ENCODE data around the gene AHSG.

AHSG gene, protein sequence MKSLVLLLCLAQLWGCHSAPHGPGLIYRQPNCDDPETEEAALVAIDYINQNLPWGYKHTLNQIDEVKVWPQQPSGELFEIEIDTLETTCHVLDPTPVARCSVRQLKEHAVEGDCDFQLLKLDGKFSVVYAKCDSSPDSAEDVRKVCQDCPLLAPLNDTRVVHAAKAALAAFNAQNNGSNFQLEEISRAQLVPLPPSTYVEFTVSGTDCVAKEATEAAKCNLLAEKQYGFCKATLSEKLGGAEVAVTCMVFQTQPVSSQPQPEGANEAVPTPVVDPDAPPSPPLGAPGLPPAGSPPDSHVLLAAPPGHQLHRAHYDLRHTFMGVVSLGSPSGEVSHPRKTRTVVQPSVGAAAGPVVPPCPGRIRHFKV

DNA sequence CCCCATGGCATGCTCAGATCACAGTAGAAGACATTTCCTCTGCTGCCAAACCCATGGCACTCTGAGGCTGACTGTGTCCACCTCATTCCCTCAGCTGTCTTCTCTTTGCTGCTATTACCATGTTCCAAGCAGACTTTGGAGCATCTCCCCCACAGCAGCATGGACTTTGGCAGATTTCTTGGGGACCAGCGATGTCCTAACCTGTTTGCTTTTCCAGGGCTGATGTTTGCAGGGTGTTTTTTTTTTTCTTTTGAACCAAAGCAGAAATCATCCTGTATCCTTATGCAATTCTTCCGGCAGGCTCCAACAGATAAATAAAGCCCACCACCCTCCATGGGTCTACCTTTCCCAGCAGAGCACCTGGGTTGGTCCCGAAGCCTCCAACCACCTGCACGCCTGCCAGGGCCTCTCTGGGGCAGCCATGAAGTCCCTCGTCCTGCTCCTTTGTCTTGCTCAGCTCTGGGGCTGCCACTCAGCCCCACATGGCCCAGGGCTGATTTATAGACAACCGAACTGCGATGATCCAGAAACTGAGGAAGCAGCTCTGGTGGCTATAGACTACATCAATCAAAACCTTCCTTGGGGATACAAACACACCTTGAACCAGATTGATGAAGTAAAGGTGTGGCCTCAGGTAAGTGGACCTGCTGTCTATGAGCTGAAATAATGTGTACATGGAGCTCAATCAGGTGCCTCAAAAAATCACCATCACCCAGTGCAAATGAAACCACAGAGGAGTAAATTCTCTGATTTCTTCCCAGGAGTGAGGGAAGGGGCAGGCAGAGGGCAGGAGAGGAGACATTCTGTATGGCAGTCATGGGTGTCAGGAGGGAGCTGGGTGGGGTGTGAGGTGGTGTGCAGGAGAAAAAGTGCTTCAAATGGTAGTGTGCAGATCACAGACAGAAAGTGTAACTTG is at the start of gene AHSG:
Gene AHSG, plus strand, starts transcription at position 340 of the 916 bp plus-strand sequence. Its CDS starts 82 bp downstream, at position 422.
- ChIA-PET POLR2A (no interaction called here), CTCF (interaction anchor here (0.7 to 5.7 kb wide), 5 partner anchors 21 to 208 kb away, joined by 3 to 59 read pairs (median 4); no protein-coding TSS in a partner anchor)
- H3K4me3 ChIP-seq (ENCODE audit: low read depth, low read length): no peak within 1 kb of the TSS
- H3K9me3 ChIP-seq (ENCODE audit: control insufficient read depth, insufficient read depth, low read depth, low read length): no peaks in the 10 kb centered on the region
- no peaks in the 10 kb centered on the region for H3K36me3 ChIP-seq (ENCODE audit: control insufficient read depth in 2 of 2, insufficient read depth in 1 of 2, low read length in 2 of 2)
- TF ChIP-seq IKZF3 (tag by site-specific recombination; IDR thresholded peaks at IDR 0.05): no peak
- no peak within 1 kb of the TSS for H3K27ac ChIP-seq (ENCODE audit: extremely low read depth, low read depth, low read length)
- no peaks in the 10 kb centered on the region for H3K4me1 ChIP-seq (ENCODE audit: control insufficient read depth, insufficient read depth, low read length)

DNA sequence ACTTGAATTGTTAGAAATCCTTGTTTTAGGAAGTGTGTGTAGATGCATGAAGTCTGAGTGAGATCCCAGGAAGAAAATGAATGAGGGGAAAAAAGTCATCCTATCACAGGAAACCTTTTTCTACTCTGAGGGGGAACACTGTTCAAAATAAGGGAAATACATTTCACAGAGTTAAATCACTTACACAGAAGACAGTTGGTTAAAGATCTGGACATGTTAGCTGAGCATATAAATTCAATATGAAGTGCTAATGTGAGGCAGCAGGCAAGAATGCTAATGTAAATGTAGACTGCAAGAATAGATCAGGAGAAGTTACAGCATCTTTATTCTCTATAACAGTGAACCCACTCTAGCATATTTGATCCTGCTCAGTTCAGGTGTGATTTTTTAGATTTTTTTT is 48.3 kb upstream of the AHSG start:
- H3K9me3 ChIP-seq (ENCODE audit: control insufficient read depth, insufficient read depth, low read depth, low read length): no peaks in the 10 kb centered on the region
- TF ChIP-seq SCRT2 (tag by site-specific recombination; IDR thresholded peaks at IDR 0.05) (no peak), ZNF133 (tag by site-specific recombination; IDR thresholded peaks at IDR 0.05) (no peak), GLIS2 (tag by site-specific recombination; IDR thresholded peaks at IDR 0.05) (no peak), ZNF354C (tag by site-specific recombination; IDR thresholded peaks at IDR 0.05; ENCODE audit: borderline replicate concordance, low read depth) (no peak)
- TF ChIP-seq, protein P1, sequence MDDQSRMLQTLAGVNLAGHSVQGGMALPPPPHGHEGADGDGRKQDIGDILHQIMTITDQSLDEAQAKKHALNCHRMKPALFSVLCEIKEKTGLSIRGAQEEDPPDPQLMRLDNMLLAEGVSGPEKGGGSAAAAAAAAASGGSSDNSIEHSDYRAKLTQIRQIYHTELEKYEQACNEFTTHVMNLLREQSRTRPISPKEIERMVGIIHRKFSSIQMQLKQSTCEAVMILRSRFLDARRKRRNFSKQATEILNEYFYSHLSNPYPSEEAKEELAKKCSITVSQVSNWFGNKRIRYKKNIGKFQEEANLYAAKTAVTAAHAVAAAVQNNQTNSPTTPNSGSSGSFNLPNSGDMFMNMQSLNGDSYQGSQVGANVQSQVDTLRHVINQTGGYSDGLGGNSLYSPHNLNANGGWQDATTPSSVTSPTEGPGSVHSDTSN (CRISPR knock-in tag; IDR thresholded peaks at IDR 0.05): no peak
- H3K4me3 ChIP-seq (ENCODE audit: low read depth, low read length): no peak overlapping the region
- ChIA-PET CTCF (interaction anchor here (0.7 kb wide), 2 partner anchors 151 to 303 kb away, joined by 3 read pairs; no protein-coding TSS in a partner anchor), POLR2A (no interaction called here)
- no peaks in the 10 kb centered on the region for H3K4me1 ChIP-seq (ENCODE audit: control insufficient read depth, insufficient read depth, low read length)
- no peak overlapping the region for H3K27ac ChIP-seq (ENCODE audit: extremely low read depth, low read depth, low read length)
- peaks cover 0 to 23% of the 10 kb centered on the region in 2 experiments; a peak in 1 of 3 replicates for H3K36me3 ChIP-seq (ENCODE audit: control insufficient read depth in 2 of 2, insufficient read depth in 1 of 2, low read length in 2 of 2)

DNA sequence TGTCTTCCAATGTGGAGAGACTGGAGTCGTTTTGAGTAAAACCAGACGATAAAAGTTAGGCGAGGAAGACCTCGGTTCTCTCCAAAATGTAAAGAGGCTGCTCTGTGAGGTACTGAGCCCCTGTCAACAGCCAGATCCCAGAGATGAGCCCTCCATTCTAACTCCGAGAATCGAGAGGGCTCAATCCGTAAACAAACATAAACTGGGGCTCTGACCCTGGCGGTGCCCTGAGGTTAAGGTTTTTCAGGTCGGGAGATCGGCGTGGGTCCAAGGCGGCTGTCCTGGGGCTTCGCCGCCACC is 46.1 kb upstream of the AHSG start:
- no peaks in the 10 kb centered on the region for H3K9me3 ChIP-seq (ENCODE audit: control insufficient read depth, insufficient read depth, low read depth, low read length)
- peak overlapping the region; percentile 68; the same call in 1 of the 2 replicates for H3K27ac ChIP-seq (ENCODE audit: extremely low read depth, low read depth, low read length)
- peaks cover 0 to 20% of the 10 kb centered on the region in 2 experiments; a peak in 1 of 3 replicates for H3K36me3 ChIP-seq (ENCODE audit: control insufficient read depth in 2 of 2, insufficient read depth in 1 of 2, low read length in 2 of 2)
- TF ChIP-seq, protein P2, sequence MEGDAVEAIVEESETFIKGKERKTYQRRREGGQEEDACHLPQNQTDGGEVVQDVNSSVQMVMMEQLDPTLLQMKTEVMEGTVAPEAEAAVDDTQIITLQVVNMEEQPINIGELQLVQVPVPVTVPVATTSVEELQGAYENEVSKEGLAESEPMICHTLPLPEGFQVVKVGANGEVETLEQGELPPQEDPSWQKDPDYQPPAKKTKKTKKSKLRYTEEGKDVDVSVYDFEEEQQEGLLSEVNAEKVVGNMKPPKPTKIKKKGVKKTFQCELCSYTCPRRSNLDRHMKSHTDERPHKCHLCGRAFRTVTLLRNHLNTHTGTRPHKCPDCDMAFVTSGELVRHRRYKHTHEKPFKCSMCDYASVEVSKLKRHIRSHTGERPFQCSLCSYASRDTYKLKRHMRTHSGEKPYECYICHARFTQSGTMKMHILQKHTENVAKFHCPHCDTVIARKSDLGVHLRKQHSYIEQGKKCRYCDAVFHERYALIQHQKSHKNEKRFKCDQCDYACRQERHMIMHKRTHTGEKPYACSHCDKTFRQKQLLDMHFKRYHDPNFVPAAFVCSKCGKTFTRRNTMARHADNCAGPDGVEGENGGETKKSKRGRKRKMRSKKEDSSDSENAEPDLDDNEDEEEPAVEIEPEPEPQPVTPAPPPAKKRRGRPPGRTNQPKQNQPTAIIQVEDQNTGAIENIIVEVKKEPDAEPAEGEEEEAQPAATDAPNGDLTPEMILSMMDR (tag by site-specific recombination; IDR thresholded peaks at IDR 0.05): peak; percentile 15; the same call in 1 of the 2 replicates
- no peak for TF ChIP-seq ZBTB21 (tag by site-specific recombination; IDR thresholded peaks at IDR 0.05)
- 0 out of 2 replicates have a peak, but pooled peaks have one; percentile 11 for TF ChIP-seq ZBTB17 (tag by site-specific recombination; IDR thresholded peaks at IDR 0.05)
- no peak for TF ChIP-seq ZSCAN16 (tag by site-specific recombination; IDR thresholded peaks at IDR 0.05)
- TF ChIP-seq, protein P1 (CRISPR knock-in tag; IDR thresholded peaks at IDR 0.05): no peak
- no peaks in the 10 kb centered on the region for H3K4me1 ChIP-seq (ENCODE audit: control insufficient read depth, insufficient read depth, low read length)
- CTCF ChIA-PET: no interaction called here
- peak overlapping the region; percentile 71 for H3K4me3 ChIP-seq (ENCODE audit: low read depth, low read length)
- POLR2A ChIA-PET: interaction anchor here (1.3 to 1.4 kb wide), 2 partner anchors 50 to 217 kb away, joined by 3 read pairs; partner anchors contain the start of gene EIF4A2
